Measurements from ENCODE around the gene TBC1D2B. TPM values are rescaled to one million over a fixed set of nuclear protein-coding genes. Genes with fewer than 3 reads are reported as not detected.

Gene TBC1D2B
- total and polyA plus RNA-seq, 8 donors: 37.6 to 64.9 (median 49.2) TPM

- ATAC-seq (no peak), DNase-seq (no peak)
- Histone ChIP-seq H3K36me3 (no peaks in the 10 kb centered on the region), H3K27ac (peak overlapping the region in 1 of 2 donors; percentile 69), H3K9me3 (no peaks in the 10 kb centered on the region), H3K4me1 (peaks cover 57 to 99% of the 10 kb centered on the region in 2 donors), H3K4me3 (no peak overlapping the region), H3K27me3 (no peaks in the 10 kb centered on the region)
- TF ChIP-seq CTCF (IDR thresholded peaks at IDR 0.05): no peak
- intact Hi-C loops (cut with DNase I): no loop called here
These were observed 17.3 kb downstream of the TBC1D2B start for GRCh38 chr15:78060232-78060631.

GRCh38 chr15:78059110-78059839, 18.2 kb downstream of the TBC1D2B start:
- no peaks in the 10 kb centered on the region for H3K9me3 ChIP-seq
- intact Hi-C loops (cut with DNase I): no loop called here
- peak overlapping the region; percentile 8 to 69 for H3K27ac ChIP-seq
- ATAC-seq: peak; percentile 6
- H3K4me3 ChIP-seq: no peak overlapping the region
- no peak for TF ChIP-seq CTCF (IDR thresholded peaks at IDR 0.05)
- DNase-seq: no peak
- no peaks in the 10 kb centered on the region for H3K36me3 ChIP-seq
- peaks cover 47 to 96% of the 10 kb centered on the region in 2 donors for H3K4me1 ChIP-seq
- no peaks in the 10 kb centered on the region for H3K27me3 ChIP-seq

GRCh38 chr15:78058401-78058935, 19.0 kb downstream of the TBC1D2B start:
- Histone ChIP-seq H3K4me1 (peaks cover 41 to 96% of the 10 kb centered on the region in 2 donors), H3K27ac (peak overlapping the region; percentile 8 to 69), H3K36me3 (peaks cover 0 to 5% of the 10 kb centered on the region in 2 donors), H3K27me3 (no peaks in the 10 kb centered on the region), H3K9me3 (no peaks in the 10 kb centered on the region), H3K4me3 (no peak overlapping the region)
- DNase-seq (no peak), ATAC-seq (no peak)
- TF ChIP-seq CTCF (IDR thresholded peaks at IDR 0.05): no peak
- intact Hi-C loops (cut with DNase I): no loop called here

GRCh38 chr15:78057803-78058202, 19.7 kb downstream of the TBC1D2B start:
- H3K27ac ChIP-seq: peak overlapping the region; percentile 8 to 82

More at GRCh38 chr15:78057803-78058202, 19.7 kb downstream of the TBC1D2B start:
- no peaks in the 10 kb centered on the region for H3K27me3 ChIP-seq
- H3K36me3 ChIP-seq: peaks cover 0 to 10% of the 10 kb centered on the region in 2 donors
- ATAC-seq: no peak
- DNase-seq: no peak
- intact Hi-C loops (cut with DNase I): no loop called here
- H3K4me1 ChIP-seq: peaks cover 37 to 95% of the 10 kb centered on the region in 2 donors
- H3K9me3 ChIP-seq: no peaks in the 10 kb centered on the region
- no peak overlapping the region for H3K4me3 ChIP-seq
- TF ChIP-seq CTCF (IDR thresholded peaks at IDR 0.05): no peak

Data from left lung (tissue), 10 donors.